GM21717 (cell line): ENCODE measurements around the gene GPHN.

Experiments used
- ATAC-seq: cut with Tn5 transposase; IDR thresholded peaks from one replicate; pipeline ENCODE4 v1.9.1; 2021; ENCODE audit warnings: mild to moderate bottlenecking, moderate library complexity; ENCODE audit not compliant: unreplicated experiment

GPHN gene

GRCh38 chr14:67137744-67138371 lies 629.9 kb downstream of the GPHN start:
- no peak for ATAC-seq

DNA sequence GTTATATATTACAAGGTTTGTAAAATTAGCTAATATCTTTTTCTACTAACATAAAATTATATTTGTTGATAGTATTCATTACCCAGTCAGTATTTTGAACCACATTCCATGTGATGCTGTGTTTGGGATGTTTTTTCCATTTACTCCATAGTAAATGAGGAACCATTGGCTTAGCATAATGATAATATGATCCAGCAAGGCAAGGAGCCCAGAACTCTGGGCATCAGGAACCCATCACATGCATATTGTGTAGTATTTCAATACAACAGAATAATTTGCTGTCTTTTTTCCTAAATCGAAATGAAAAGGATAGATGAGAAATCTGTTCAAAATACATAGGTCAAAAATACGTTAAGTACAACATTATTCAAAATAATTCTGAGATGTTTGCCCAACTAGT lies 632.6 kb downstream of the GPHN start:
- no peak for ATAC-seq

DNA sequence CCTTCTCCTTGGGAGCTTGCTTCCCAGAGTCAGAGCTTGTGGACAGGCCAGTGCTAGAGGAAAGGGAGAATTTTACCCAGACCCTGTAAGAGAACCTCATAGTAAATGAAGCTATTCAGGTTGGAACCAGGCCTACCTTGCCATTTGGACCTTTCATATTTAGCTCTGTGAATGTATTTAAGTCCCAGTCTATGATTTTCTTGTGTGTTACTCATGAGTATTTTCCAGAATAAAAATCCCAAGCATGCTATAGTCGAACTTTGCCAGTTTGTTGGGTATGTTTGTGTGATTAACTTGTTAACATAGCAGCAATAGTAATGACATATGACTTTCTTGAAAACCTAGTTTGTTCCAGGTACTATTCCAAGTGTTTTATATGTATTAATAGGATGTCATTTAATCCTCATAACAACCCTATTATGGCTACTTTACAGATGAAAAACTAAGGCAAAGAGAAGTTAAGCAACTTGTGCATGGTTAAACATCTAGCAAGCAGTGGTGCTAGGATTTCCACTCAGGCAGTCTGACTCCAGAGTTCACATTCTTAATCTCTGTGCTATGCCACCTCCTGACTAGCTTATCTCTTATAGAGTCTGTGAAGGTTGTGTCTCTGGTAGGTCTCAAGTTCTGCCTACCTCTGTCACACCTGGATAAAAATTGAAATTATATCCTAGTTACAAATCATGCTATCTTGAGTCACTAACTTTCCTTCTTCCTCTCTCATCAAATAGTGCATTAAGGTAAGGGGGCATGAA lies 633.4 kb downstream of the GPHN start:
- no peak for ATAC-seq

GRCh38 chr14:67151082-67151666 lies 643.2 kb downstream of the GPHN start:
- no peak for ATAC-seq

DNA sequence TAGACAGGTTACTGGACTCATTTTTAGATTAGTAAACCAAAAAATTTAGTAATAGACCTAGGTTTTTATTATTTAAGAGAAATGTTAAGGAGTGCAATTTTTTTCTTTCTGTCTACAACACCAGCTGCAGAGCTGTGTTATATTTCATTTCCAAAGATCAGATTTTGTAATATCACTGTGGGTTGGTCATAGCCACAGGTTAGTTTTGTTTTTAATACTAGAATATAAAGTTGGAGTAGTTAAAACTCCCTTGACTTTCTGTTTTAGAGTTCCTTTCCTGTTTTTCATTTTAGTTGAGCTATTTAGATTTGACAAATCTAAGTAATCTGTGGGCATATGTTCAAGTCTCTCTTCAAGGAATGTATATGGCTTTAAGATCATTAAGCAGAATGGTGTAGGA lies 650.6 kb downstream of the GPHN start:
- no peak for ATAC-seq

GRCh38 chr14:67162385-67162784 lies 654.4 kb downstream of the GPHN start:
- no peak for ATAC-seq

DNA sequence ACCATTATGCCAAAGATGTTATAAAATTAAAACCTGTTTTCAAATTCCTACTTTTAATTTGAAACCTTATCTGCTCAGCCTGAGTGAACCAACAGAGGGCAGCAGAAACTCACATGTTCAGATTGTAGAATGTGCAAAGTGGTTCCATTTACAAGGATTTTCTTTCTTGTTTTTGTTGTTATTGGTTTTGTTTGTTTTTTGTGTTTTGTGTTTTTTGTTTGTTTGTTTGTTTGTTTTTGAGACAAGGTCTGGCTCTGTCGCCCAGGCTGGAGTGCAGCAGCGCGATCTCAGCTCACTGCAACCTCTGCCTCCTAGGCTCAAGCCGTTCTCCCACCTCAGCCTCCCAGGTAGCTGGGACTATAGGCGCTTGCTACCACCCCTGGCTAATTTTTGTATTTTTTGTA lies 658.5 kb downstream of the GPHN start:
- no peak for ATAC-seq

GRCh38 chr14:67167420-67168109 lies 659.6 kb downstream of the GPHN start:
- ATAC-seq: no peak

- no peak for ATAC-seq
Measured at GRCh38 chr14:67168110-67168441, 660.1 kb downstream of the GPHN start.

- no peak for ATAC-seq
Measured at GRCh38 chr14:67170660-67171059, 662.7 kb downstream of the GPHN start.

GRCh38 chr14:67172056-67172455 lies 664.1 kb downstream of the GPHN start:
- no peak for ATAC-seq

GRCh38 chr14:67172520-67172919 lies 664.6 kb downstream of the GPHN start:
- ATAC-seq: no peak

- ATAC-seq: no peak
Measured at GRCh38 chr14:67173719-67174118, 665.8 kb downstream of the GPHN start.

DNA sequence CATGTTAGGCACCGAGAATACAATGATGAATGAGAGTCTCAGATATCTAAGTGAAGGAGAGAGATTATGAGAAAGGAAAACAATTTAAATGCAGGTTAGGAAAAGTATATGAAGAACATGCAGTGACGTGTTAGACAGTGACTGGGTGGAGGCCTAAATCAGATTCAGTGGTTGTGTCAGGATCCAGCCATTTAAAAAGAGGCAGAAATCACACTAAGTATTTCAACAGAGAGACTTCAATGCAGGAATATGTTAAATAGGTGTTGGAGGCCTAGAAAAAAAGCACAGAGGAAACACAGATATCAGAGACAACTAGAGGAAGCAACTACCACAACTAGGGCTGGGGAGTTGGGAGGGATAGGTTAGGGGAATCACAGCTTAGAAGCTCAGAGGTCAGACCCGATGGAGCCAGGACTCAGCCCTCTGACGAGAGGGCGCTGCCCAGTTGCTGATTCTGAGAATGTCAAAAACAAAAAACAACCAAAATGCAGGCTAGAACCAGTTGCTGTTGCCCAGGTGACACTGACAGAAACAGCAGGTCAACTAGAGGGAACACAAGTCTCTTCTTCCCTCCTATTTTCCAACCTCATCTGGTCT lies 678.3 kb downstream of the GPHN start:
- no peak for ATAC-seq

DNA sequence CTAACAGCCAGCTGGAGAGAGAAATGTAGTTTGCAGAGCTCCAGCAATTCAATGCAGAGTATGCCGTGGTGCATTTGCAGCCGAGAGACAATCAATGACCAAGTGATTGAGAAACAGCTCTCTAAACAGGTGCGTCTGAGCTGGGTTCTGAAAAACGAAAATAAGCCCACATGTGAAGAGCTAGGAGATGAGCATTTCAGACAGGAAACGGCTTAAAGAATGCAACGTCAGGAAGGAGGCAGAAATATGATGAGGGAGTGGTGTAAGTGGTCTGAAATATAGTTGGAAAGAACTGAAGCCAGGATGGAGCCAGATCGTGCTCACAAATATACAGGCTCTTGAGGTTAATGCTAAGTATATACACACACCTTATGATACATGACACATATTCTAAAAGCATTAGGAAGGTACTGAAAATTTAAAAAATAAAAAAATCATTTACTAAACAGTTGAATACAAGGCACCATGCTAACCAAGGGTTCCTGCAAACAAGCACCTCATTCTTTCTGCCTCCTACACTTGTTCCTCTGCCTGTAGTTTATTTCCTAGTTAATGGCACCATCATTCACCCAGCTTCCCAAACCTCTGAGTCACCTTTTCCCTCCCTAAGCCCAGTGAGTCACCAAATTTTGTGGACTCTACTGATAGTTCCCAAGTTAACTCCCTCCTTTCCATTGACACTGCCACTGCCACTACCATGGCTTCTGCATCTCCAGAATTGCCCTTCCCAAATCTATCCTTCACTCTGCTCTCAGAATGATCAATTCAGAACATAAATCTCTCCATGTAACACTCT lies 679.0 kb downstream of the GPHN start:
- ATAC-seq: no peak

- ATAC-seq: no peak
Measured at GRCh38 chr14:67187826-67188225, 679.9 kb downstream of the GPHN start.

- no peak for ATAC-seq
Measured at GRCh38 chr14:67188326-67188725, 680.4 kb downstream of the GPHN start.

DNA sequence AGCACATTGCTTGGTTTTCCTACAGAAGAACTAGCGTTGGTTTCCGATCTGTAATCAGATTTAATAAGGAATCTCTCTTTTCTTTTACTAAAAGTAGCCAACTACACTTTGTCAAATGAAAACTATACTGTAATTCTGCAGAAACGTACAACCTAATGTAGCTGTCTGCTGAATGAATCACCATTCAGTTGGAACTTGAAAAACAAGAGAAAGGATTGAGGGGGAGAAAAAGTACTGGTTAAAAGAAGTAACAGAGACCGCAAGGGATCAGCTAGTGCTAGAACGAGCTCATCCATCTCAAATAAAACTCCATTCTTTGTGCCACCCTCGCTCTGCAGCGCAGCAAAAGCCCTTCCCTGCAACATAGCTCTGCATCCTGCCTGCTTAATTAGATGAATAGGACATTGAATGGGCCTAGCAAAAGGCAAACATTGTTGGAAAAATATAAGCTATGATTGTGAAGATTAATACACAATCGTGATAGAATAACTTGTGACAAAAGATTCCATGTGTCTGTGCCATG lies 683.9 kb downstream of the GPHN start:
- no peak for ATAC-seq

DNA sequence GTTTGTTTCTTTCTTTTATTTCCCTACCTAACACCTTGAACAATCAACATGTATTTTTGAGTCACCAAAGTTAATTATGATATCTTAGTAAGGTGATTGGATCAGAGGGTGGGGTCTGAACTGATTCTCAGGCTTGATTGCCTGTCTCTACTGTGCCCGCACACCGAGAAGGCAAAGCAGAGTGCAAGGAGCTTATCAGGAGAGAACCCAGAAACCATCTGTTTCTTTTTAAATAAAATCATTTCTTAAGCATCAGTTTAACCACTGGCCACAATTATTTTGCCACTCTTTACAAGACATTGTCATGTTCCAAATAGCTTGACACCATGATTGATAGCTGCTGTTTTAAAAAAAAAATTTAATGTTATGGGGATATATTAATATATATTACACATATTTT lies 684.4 kb downstream of the GPHN start:
- ATAC-seq: no peak

GRCh38 chr14:67195279-67195678 lies 687.3 kb downstream of the GPHN start:
- ATAC-seq: no peak
